Adrenal gland (tissue), 5 donors: ENCODE results near the gene TMEM18.

Experiments used
- CTCF ChIP-seq, 6 experiments: fragments of 450-650 bp in 4 of 6; fragments of 200-600 bp in 2 of 6; sonication (generic) in 1 of 6; IDR thresholded peaks; 1 replicate in 5 of 6; 2 replicates in 1 of 6; pipeline versions ENCODE4 v1.5.1 to v1.8.0; 2016 to 2021; ENCODE audit warnings: antibody characterized with exemption in 6 of 6, mild to moderate bottlenecking in 2 of 6, moderate library complexity in 1 of 6
- POLR2A ChIP-seq, 2 donors: fragments of 450-650 bp; IDR thresholded peaks; one replicate each; pipeline ENCODE4 v1.6.1; 2017; ENCODE audit warnings: antibody characterized with exemption in 2 of 2, mild to moderate bottlenecking in 2 of 2, moderate library complexity in 1 of 2
- donor health status: DM: no; HTN: no; CAD: no.

GRCh38 chr2:663221-663620 is 14.0 kb downstream of the TMEM18 start:
- TF ChIP-seq CTCF (IDR thresholded peaks at IDR 0.05) (no peak), POLR2A (IDR thresholded peaks at IDR 0.05) (no peak)
